ENCODE data around the gene ACTR3C.

The ACTR3C gene

GRCh38 chr7:150332852-150333635 is 9.7 kb upstream of the ACTR3C start:
- Histone ChIP-seq H3K18ac (ENCODE audit: low read length) (no peak overlapping the region), H3K4ac (ENCODE audit: low read depth, low read length) (no peak overlapping the region), H3K27ac (ENCODE audit: low read depth, low read length) (no peak overlapping the region), H3K36me3 (ENCODE audit: control insufficient read depth, insufficient read depth, low read length) (no peaks in the 10 kb centered on the region), H3K27me3 (ENCODE audit: insufficient read depth, low read length, poor library complexity) (no peaks in the 10 kb centered on the region), H3K79me1 (ENCODE audit: low read length) (no peaks in the 10 kb centered on the region), H2BK120ac (ENCODE audit: low read depth, low read length) (no peak overlapping the region), H3K9ac (ENCODE audit: low read length) (no peak overlapping the region), H3K79me2 (ENCODE audit: control insufficient read depth, insufficient read depth, low read length) (no peaks in the 10 kb centered on the region), H2AK5ac (ENCODE audit: low read length) (no peak overlapping the region), H3K4me3 (ENCODE audit: low read length) (no peak overlapping the region), H4K8ac (ENCODE audit: low read depth, low read length) (no peak overlapping the region), H3K4me1 (ENCODE audit: control insufficient read depth, low read depth, low read length) (peaks cover 7% of the 10 kb centered on the region), H3K23ac (ENCODE audit: low read length) (no peak overlapping the region), H3K4me2 (ENCODE audit: low read length) (no peak overlapping the region), H2BK5ac (ENCODE audit: low read length) (no peak overlapping the region), H3K56ac (ENCODE audit: low read length) (no peak overlapping the region), H4K5ac (ENCODE audit: low read length) (no peak overlapping the region), H2BK15ac (replicated peaks; ENCODE audit: low read depth) (no peak overlapping the region)
- no peak for DNase-seq
- no CpG with 5 or more reads among the region's 18 CpGs for WGBS (ENCODE audit: extremely low coverage, insufficient coverage, low lambda C conversion rate)

- Histone ChIP-seq H2BK5ac (ENCODE audit: low read length) (no peak overlapping the region), H3K4ac (ENCODE audit: low read depth, low read length) (no peak overlapping the region), H2AK5ac (ENCODE audit: low read length) (no peak overlapping the region), H3K36me3 (ENCODE audit: control insufficient read depth, insufficient read depth, low read length) (no peaks in the 10 kb centered on the region), H2BK15ac (replicated peaks; ENCODE audit: low read depth) (no peak overlapping the region), H3K9ac (ENCODE audit: low read length) (no peak overlapping the region), H3K27ac (ENCODE audit: low read depth, low read length) (no peak overlapping the region), H4K8ac (ENCODE audit: low read depth, low read length) (no peak overlapping the region), H3K18ac (ENCODE audit: low read length) (no peak overlapping the region), H4K5ac (ENCODE audit: low read length) (no peak overlapping the region), H3K4me1 (ENCODE audit: control insufficient read depth, low read depth, low read length) (peaks cover 2% of the 10 kb centered on the region), H3K79me1 (ENCODE audit: low read length) (no peaks in the 10 kb centered on the region), H3K23ac (ENCODE audit: low read length) (no peak overlapping the region), H3K79me2 (ENCODE audit: control insufficient read depth, insufficient read depth, low read length) (no peaks in the 10 kb centered on the region), H3K4me3 (ENCODE audit: low read length) (no peak overlapping the region), H3K56ac (ENCODE audit: low read length) (no peak overlapping the region), H3K4me2 (ENCODE audit: low read length) (no peak overlapping the region), H2BK120ac (ENCODE audit: low read depth, low read length) (no peak overlapping the region), H3K27me3 (ENCODE audit: insufficient read depth, low read length, poor library complexity) (no peaks in the 10 kb centered on the region)
- DNase-seq, result no peak
- no CpG with 5 or more reads among the region's 19 CpGs for WGBS (ENCODE audit: extremely low coverage, insufficient coverage, low lambda C conversion rate)
These were observed 7.0 kb upstream of the ACTR3C start for GRCh38 chr7:150330211-150330885.

GRCh38 chr7:150329331-150330120 is 6.2 kb upstream of the ACTR3C start:
- Histone ChIP-seq H2AK5ac (ENCODE audit: low read length) (no peak overlapping the region), H3K18ac (ENCODE audit: low read length) (no peak overlapping the region), H3K79me2 (ENCODE audit: control insufficient read depth, insufficient read depth, low read length) (no peaks in the 10 kb centered on the region), H3K23ac (ENCODE audit: low read length) (no peak overlapping the region), H3K4ac (ENCODE audit: low read depth, low read length) (no peak overlapping the region), H3K36me3 (ENCODE audit: control insufficient read depth, insufficient read depth, low read length) (no peaks in the 10 kb centered on the region), H3K9ac (ENCODE audit: low read length) (no peak overlapping the region), H4K5ac (ENCODE audit: low read length) (no peak overlapping the region), H3K4me2 (ENCODE audit: low read length) (no peak overlapping the region), H3K56ac (ENCODE audit: low read length) (peak overlapping the region; percentile 35), H3K27me3 (ENCODE audit: insufficient read depth, low read length, poor library complexity) (no peaks in the 10 kb centered on the region), H3K79me1 (ENCODE audit: low read length) (no peaks in the 10 kb centered on the region), H3K4me3 (ENCODE audit: low read length) (no peak overlapping the region), H4K8ac (ENCODE audit: low read depth, low read length) (no peak overlapping the region), H3K4me1 (ENCODE audit: control insufficient read depth, low read depth, low read length) (no peaks in the 10 kb centered on the region), H2BK120ac (ENCODE audit: low read depth, low read length) (no peak overlapping the region), H2BK5ac (ENCODE audit: low read length) (no peak overlapping the region), H3K27ac (ENCODE audit: low read depth, low read length) (no peak overlapping the region), H2BK15ac (replicated peaks; ENCODE audit: low read depth) (no peak overlapping the region)
- no CpG with 5 or more reads among the region's 22 CpGs for WGBS (ENCODE audit: extremely low coverage, insufficient coverage, low lambda C conversion rate)
- peak; percentile 56 for DNase-seq

- no peak overlapping the region for H3K4me3 ChIP-seq (ENCODE audit: low read length)
- no peaks in the 10 kb centered on the region for H3K27me3 ChIP-seq (ENCODE audit: insufficient read depth, low read length, poor library complexity)
- H4K8ac ChIP-seq (ENCODE audit: low read depth, low read length), result no peak overlapping the region
- no peak overlapping the region for H3K56ac ChIP-seq (ENCODE audit: low read length)
- H2AK5ac ChIP-seq (ENCODE audit: low read length), result no peak overlapping the region
- no peaks in the 10 kb centered on the region for H3K36me3 ChIP-seq (ENCODE audit: control insufficient read depth, insufficient read depth, low read length)
- H3K79me2 ChIP-seq (ENCODE audit: control insufficient read depth, insufficient read depth, low read length), result no peaks in the 10 kb centered on the region
- no peak overlapping the region for H4K5ac ChIP-seq (ENCODE audit: low read length)
- no peak overlapping the region for H2BK15ac ChIP-seq (replicated peaks; ENCODE audit: low read depth)
- H3K18ac ChIP-seq (ENCODE audit: low read length), result no peak overlapping the region
- H2BK5ac ChIP-seq (ENCODE audit: low read length), result no peak overlapping the region
- no peak overlapping the region for H2BK120ac ChIP-seq (ENCODE audit: low read depth, low read length)
- no peak overlapping the region for H3K9ac ChIP-seq (ENCODE audit: low read length)
- H3K4me1 ChIP-seq (ENCODE audit: control insufficient read depth, low read depth, low read length), result peaks cover 2% of the 10 kb centered on the region
- no peak overlapping the region for H3K4ac ChIP-seq (ENCODE audit: low read depth, low read length)
- H3K23ac ChIP-seq (ENCODE audit: low read length), result no peak overlapping the region
- no peak overlapping the region for H3K27ac ChIP-seq (ENCODE audit: low read depth, low read length)
- no CpG with 5 or more reads among the region's 3 CpGs for WGBS (ENCODE audit: extremely low coverage, insufficient coverage, low lambda C conversion rate)
- no peak for DNase-seq
- H3K4me2 ChIP-seq (ENCODE audit: low read length), result no peak overlapping the region
- no peaks in the 10 kb centered on the region for H3K79me1 ChIP-seq (ENCODE audit: low read length)
These were observed 4.0 kb upstream of the ACTR3C start for GRCh38 chr7:150327308-150327707.

- H2BK5ac ChIP-seq (ENCODE audit: low read length), result no peak overlapping the region
- H3K4me2 ChIP-seq (ENCODE audit: low read length), result no peak overlapping the region
- no peak overlapping the region for H3K4ac ChIP-seq (ENCODE audit: low read depth, low read length)
- no peak overlapping the region for H3K4me3 ChIP-seq (ENCODE audit: low read length)
- no peak overlapping the region for H3K27ac ChIP-seq (ENCODE audit: low read depth, low read length)
- no peak overlapping the region for H4K5ac ChIP-seq (ENCODE audit: low read length)
- no peak overlapping the region for H3K23ac ChIP-seq (ENCODE audit: low read length)
- H2BK15ac ChIP-seq (replicated peaks; ENCODE audit: low read depth), result no peak overlapping the region
- no peak overlapping the region for H3K9ac ChIP-seq (ENCODE audit: low read length)
- no peaks in the 10 kb centered on the region for H3K27me3 ChIP-seq (ENCODE audit: insufficient read depth, low read length, poor library complexity)
- no peak overlapping the region for H2AK5ac ChIP-seq (ENCODE audit: low read length)
- no peaks in the 10 kb centered on the region for H3K79me1 ChIP-seq (ENCODE audit: low read length)
- peaks cover 2% of the 10 kb centered on the region for H3K4me1 ChIP-seq (ENCODE audit: control insufficient read depth, low read depth, low read length)
- H3K18ac ChIP-seq (ENCODE audit: low read length), result no peak overlapping the region
- no peak for DNase-seq
- no CpG with 5 or more reads among the region's 4 CpGs for WGBS (ENCODE audit: extremely low coverage, insufficient coverage, low lambda C conversion rate)
- H3K36me3 ChIP-seq (ENCODE audit: control insufficient read depth, insufficient read depth, low read length), result no peaks in the 10 kb centered on the region
- H4K8ac ChIP-seq (ENCODE audit: low read depth, low read length), result no peak overlapping the region
- H2BK120ac ChIP-seq (ENCODE audit: low read depth, low read length), result no peak overlapping the region
- H3K79me2 ChIP-seq (ENCODE audit: control insufficient read depth, insufficient read depth, low read length), result no peaks in the 10 kb centered on the region
- no peak overlapping the region for H3K56ac ChIP-seq (ENCODE audit: low read length)
These were observed 3.4 kb upstream of the ACTR3C start for GRCh38 chr7:150326657-150327268.

Data from mesendoderm (in vitro differentiated cells).